Measurements from ENCODE around the gene TRIM43.
A peak's percentile ranks its signal among the peaks of the same experiment; 100 is the strongest.
"Not testable (repeated sequence)": the region's sequence is repeated elsewhere in the genome, so short reads cannot be mapped to it uniquely, and the experiment has no call there.

Gene TRIM43

DNA sequence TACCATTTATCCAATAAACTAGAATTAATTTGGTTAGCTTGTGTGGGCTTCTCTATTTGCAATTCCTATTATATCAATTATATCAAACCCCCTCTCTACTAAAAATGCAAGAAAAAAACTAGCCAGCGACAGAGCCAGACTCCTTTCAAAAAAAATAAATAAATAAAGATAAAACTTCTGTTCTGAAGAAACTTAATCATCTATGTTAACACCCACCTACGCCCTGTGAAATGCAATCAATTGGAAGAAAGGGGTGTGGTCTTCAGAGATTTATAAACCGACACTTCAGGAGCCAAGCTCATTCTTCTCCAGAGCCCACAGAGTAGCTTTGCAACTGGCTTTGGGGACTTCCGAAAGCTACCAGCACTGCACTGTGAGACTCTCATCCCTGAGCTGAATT, at the start of gene TRIM43:
Gene TRIM43, plus strand, starts transcription at position 301 of the 400 bp plus-strand sequence. CDS start 2,023 bp downstream, outside the sequence.
- not testable (repeated sequence) for DNase-seq (ENCODE audit: low spot score); FAIRE-seq

DNA sequence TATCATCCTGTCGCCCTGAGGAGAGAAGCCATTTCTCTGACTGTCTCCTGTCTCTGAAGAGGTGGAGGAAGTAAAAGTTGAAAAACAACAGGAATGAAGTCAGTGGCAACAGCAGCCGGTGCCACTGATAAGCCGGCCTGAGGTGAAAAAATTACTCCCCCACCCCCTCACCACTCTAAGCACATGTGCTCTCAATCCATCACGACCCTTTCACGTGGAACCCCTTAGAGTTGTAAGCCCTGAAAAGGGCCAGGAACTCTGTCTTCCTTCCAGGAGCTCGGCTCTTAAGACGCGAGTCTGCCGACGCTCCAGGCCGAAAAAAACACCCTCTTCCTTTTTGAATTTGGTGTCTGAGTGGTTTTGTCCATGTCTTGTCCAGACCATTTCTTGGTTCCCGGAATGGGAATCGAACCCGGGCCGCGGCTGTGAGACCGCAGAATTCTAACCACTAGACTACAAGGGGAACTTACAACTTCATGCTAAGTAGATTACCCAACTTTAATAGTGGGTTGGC, 40.7 kb upstream of the TRIM43 start:
- FAIRE-seq: no peak
- DNase-seq (ENCODE audit: low spot score): no peak

DNA sequence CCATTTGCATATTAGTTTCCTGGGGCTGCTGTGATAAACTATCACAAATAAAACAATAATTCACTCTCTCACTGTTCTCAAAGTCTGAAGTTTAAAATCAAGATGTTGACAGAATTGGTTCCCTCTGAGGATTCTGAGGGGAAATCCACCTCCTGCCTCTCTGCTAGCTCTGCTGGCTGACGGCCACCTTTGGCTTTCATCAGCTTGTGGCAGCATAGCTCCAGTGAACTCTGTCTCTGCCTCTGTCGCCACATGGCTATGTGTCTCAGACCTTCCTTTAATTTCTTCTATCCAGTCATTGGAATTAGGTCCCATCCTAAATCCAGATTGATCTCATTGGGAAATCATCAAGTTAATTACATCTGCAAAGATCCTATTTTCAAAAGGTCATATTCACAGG, 38.9 kb upstream of the TRIM43 start:
- FAIRE-seq (no peak), DNase-seq (ENCODE audit: low spot score) (no peak)

DNA sequence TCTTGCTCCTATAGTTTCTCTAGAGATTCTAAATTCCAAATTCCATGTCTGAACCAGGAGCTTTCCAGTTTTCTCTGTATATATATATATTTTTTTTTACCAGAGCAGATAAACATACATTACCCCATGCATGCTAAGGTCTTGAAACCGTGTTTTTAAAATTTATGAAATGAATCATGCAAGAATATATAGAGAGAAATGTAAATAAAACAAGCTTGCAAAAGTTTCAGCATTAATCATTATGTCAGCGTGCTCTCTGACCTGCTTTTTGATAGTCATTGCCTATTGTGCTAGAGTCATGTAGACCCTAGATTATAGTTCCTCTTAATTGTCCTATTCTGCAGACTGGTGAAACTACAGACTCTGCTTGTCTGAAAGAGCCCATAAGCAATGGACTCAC, 22.6 kb upstream of the TRIM43 start:
- FAIRE-seq (no peak), DNase-seq (ENCODE audit: low spot score) (no peak)

DNA sequence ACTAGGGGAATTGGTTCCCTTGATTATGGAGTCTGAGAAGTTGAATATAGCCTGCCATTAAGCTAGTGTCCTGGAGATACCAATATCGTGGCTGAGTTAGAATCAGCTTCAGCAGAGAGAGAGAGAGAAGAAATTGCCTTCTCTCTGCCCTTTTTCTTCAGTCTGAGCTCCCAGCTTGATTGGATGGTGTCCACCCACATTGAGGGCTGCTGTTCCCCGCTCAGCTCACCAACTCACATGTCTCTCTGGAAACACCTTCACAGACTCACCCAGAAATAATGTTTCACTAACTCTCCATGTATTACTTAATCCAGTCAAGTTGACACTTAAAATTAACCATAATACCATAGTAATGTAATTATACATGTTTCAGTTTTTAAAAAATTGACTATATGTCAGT, 17.9 kb upstream of the TRIM43 start:
- DNase-seq (ENCODE audit: low spot score) (no peak), FAIRE-seq (no peak)

DNA sequence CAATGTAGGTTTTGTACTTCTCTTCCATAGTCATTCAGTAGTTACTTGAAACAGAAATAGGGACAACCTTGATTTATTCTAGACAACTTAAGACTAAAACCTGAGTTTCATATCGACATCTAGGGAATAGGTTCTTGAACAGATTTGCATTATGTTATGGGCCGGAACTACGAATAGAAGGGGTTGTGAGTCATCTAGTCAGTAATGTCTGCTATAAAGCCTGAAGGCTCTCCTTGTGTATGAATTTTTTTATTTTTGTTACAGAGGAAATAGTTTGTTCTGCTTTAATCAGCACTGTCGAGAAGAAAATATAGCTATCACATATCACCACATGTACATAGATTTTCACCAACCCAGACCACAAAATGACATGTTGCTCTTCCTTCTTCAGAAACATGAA, 17.3 kb upstream of the TRIM43 start:
- DNase-seq (ENCODE audit: low spot score): no peak
- no peak for FAIRE-seq

DNA sequence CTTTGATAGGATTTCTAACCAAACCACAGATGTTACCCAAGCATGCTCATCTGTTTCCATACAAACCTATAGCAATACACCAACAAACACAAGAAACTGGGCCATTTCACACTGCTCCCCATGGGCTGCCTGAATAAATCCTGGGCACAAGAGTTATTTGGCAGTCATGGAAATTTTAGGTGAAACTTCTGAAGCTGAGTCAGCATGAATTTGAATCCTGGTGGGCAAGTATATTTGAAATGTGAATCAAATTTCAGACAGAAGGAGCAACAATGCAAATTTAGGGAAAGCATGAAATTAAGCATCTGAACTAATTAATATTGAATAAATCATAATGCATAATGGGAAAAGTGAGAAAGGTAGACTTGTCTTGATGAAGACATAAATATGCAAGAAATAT, 15.9 kb upstream of the TRIM43 start:
- DNase-seq (ENCODE audit: low spot score) (no peak), FAIRE-seq (no peak)

DNA sequence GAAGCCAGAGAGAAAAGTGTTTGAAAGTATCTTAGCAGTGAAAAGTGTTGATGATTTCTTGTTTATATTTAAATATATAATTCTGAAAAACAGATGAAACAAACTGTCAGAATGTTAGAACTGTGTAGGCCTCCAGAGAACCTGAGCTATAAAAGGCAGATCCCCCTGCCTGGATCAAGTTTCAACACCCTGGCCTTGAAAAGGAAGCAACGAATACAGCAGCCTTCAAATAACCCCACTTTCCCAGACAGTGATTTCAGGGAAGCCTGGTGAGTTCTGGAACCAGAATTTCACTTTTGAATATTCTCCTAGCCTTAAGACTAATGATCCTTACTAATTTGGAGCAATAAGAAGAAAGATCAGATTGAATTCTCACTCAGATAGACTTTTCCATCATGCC, 13.3 kb upstream of the TRIM43 start:
- FAIRE-seq (no peak), DNase-seq (ENCODE audit: low spot score) (no peak)

DNA sequence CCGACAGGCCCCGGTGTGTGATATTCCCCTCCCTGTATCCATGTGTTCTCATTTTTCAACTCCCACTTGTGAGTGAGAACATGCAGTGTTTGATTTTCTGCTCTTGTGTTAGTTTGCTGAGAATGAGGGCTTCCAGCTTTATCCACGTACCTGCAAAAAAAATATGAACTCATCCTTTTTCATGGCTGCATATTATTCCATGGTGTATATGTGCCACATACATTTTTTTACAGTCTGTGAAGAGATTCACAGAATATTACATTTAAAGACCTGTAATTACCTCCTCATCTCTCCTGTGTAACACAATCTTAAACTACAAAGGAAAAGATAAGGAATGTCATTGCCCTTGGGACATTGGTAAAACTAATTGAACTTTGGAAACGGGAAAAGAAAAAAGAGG, 8.3 kb upstream of the TRIM43 start:
- not testable (repeated sequence) for DNase-seq (ENCODE audit: low spot score); FAIRE-seq

DNA sequence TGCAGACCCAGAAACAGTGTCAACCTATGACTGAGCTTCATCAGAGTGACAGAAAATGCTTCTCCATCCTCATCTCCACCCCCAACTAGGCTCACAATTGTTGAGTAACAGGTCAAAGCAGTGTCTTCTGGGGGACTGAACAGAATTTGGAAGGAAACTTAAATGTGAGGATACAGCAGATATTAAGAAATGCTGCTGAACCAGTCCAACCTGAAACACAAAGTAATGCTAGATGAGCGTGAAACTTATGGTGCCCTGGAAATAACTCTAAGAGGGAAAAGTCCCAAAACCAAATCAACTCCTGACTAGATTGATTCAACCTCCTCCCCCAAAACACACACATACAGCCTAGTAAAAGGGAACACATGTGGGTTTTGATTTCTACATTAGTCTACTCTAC, 7.5 kb upstream of the TRIM43 start:
- not testable (repeated sequence) for FAIRE-seq; DNase-seq (ENCODE audit: low spot score)

DNA sequence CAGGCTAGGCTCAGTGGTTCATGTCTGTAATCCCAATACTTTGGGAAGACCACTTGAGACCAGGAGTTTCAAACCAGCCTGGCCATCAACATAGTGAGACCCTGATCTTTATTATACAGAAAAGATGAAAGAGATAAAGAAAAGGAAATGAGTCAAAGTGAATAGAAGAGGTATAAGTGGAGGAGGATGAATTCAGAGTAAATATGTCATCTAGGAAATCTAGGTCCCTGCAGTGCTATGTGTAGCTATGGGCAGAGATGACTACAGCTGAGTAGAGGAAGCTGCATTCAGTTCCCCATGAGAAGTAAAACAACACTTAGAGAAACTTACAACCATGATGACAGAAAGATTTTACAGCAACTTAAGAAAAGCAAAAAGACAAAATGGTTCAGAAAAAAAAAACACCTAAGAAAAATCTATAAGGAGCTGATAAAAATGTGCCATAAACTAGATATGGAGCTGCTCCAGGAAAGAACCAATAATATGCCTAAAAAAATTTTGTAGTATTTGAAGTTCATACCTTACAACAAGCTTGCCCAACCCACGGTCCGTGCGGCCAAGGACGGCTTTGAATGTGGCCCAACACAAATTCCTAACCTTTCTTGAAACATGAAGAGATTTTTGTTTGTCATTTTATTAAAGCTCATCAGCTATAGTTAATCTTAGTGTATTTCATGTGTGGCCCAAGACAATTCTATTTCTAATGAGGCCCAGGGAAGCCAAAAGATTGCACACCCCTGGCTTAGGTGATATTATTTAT, 1.8 kb upstream of the TRIM43 start:
- DNase-seq (ENCODE audit: low spot score); FAIRE-seq: not testable (repeated sequence)

DNA sequence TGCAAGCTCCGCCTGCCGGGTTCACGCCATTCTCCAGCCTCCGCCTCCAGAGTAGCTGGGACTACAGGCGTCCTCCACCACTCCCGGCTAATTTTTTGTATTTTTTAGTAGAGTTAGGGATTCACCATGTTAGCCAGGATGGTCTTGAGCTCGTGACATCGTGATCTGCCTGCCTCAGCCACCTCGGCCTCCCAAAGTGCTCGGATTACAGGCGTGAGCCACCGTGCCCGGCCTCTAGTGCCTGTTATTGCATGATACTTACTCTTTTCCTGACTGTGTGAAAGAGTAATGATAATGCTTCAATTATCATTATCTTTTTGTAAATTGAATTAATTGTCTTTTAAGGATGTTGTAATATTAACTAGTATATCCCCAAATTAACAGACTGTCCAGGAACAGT, 1.2 kb downstream of the TRIM43 start:
- not testable (repeated sequence) for FAIRE-seq; DNase-seq (ENCODE audit: low spot score)

DNA sequence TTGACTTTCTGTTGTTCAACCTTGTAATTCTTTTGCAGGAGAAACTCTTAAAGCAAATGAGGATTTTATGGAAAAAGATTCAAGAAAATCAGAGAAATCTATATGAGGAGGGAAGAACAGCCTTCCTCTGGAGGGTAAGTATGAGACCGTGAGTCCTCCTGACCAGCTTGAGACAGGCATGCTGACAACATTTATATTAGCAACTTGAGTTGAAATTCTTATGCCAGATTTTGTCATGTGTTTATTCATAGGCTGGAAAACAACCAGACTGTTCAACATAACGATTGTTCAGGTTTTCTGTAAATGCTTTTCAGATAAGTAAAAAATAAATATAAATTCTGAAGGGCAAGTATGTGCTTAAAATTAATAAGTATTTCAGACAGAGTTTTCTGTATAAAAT, 3.2 kb downstream of the TRIM43 start:
- not testable (repeated sequence) for FAIRE-seq; DNase-seq (ENCODE audit: low spot score)

DNA sequence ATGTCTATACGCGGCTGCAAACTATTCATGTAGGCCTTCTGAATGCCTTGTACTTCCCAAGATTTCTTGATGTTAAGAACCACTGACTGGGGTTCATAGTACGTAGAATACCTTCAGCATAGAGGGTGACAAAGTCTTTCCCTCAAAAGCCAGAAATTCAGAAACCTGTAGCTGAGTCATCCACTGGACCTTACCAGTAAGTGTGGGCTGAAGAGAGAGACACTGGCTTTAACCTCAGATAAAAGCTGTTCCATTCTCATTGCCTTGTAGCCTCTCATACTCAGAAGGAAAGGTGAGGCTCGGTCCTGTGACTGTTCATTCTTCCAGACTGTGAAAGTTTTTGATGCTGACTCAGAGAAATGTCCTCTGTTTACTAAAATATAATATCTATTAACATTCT, 9.5 kb downstream of the TRIM43 start:
- FAIRE-seq: not testable (repeated sequence)

DNA sequence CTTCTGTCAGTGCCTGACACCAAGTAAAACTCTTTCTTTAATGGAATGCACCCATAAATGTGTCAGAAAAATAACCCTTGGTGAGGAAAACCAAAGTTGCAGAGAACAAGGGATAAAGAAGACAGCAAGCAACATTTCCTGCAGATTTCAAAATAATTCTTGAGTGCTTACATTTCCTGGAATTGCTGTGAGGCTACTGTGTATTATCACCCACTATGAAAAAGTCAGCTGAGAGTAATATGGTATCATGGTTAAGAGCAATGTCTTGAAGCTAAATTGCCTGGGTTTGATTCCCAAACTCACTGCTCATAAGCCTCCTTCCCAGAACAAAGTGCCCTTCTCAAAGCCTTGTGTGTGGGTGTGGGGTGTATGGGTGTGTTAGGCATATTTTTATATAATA, 10.3 kb downstream of the TRIM43 start:
- not testable (repeated sequence) for FAIRE-seq; DNase-seq (ENCODE audit: low spot score)

More for the DNA sequence above, 9.5 kb downstream of the TRIM43 start:
- DNase-seq (ENCODE audit: low spot score): not testable (repeated sequence)

DNA sequence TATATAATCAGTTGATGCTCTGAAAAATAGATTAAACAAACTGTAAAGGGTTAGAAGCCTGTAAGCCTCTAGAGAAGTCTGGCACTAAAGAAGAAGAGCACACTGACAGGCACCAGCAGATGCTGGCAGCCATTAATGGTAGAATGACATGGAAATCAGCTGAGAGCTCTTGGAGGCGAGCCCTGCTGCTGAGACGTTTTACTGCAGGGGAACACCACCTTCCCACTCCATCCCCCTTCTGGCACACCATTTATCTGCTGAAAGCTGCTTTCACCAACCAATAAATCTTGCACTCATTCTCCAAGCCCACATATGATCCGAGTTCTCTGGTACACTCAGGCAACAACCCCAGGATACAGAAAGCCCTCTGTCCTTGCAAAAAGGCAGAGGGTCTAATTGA, 16.6 kb downstream of the TRIM43 start:
- FAIRE-seq; DNase-seq (ENCODE audit: low spot score): not testable (repeated sequence)

DNA sequence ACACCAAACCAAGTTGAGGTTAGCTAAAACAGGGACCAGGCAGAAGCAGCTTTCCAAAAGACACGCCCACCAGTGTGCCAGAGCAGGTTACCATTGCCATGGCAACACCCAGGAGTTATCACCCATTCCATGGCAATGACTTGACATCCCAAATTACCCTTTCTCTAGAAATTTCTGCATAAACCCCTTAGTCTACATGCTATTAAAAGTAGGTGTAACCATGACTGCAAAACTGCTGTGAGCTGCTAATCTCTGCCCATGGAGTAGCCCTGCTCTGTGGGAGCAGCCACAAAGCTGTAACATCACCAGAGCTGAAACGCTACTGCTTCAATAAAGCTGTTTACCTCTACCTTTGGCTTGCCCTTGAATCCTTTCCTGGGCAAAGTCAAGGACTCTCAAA, 18.0 kb downstream of the TRIM43 start:
- FAIRE-seq; DNase-seq (ENCODE audit: low spot score): not testable (repeated sequence)

DNA sequence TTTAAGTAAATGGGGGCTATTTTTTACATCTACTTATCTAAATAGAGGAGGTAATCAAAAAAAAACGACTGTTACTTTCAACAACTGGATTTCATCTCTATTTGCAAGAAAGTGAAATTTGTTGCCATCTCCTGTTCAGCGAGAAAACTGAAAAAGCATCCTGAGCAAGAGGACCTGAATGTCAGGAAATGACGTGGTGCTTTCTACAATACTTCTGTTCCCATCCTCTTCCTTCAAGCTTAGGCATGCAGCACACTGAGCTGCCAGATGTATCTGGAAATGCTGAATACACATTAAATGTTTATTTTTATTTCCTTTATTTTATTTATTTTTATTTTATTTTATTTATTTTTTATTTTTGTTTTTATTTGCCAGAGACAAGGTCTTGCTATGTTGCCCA, 21.2 kb downstream of the TRIM43 start:
- not testable (repeated sequence) for DNase-seq (ENCODE audit: low spot score); FAIRE-seq

DNA sequence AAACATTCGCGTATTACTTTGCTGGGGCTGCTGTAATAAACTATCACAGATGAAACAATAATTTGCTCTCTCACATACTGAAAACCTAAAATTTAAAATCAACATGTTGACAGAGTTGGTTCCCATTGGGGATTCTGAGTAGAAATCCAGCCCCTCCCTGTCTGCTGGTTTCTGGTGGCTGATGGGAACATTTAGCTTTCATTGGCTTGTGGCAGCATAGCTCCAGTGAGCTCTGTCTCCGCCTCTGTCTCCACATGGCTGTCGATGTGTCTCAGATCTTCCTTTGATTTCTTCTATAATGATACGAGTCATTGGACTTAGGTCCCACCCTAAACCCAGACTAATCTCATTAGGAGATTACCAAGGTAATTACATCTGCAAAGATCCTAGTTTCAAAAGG, 30.9 kb downstream of the TRIM43 start:
- DNase-seq (ENCODE audit: low spot score); FAIRE-seq: not testable (repeated sequence)

DNA sequence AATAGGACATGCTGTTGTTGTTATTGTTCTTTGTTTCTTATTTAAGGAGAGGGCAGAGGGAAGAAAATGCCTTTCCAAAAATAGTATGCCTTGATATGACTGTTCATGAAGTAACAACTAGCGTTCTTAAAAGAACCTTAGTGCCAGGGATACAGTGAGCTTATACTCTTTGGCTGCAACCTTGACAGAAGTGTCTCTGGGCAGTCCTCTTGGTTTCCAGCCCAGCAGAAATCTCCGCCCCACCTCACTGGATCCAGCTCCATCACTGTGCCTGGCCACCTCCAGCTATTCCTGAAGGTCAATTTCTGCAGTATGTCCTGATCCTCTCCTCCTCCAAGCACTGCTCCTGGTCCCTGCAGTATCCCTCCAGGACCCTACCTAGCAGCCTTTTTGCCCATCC, 39.2 kb downstream of the TRIM43 start:
- not testable (repeated sequence) for DNase-seq (ENCODE audit: low spot score); FAIRE-seq

DNA sequence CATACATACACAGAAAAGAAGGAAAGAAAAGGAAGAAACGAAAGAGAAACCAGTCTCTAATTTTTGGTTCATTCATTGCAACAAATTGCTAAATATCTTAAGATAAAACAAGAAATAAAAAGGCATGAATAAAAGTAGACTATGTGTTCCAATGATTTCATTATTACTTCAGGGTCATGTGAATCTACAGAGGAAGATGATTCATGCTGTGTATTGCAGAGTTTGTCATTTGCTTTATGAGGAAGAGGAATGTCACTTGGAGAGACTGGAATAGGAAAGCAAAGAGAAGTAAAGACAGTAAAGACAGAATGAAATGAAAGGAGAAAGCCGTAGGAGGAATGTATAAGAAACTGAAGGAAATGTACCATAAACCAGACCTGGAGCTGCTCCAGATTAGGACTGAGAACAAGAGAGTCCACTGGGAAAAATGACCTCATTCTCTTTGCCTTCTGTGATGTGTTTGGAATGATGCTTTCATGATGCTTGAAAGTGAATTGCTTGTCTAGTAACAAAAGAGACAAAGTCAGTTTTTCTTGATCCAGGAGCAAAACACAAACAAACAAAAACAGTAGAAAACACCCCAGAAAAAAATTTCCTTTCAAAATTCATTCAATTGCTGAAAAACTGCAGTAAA, 41.9 kb downstream of the TRIM43 start:
- FAIRE-seq: peak; percentile 94
- not testable (repeated sequence) for DNase-seq (ENCODE audit: low spot score)

Data from RCC 7860 (cell line).